Ovary (tissue), 3 donors: ENCODE results near the gene PPL.

ENCODE experiments used
- CTCF ChIP-seq, 3 donors: fragments of 450-650 bp in 2 of 3; fragments of 200-600 bp in 1 of 3; IDR thresholded peaks; one replicate each; pipeline versions ENCODE4 v1.5.1 to v1.8.0; 2016 to 2022; ENCODE audit warnings: antibody characterized with exemption in 3 of 3, mild to moderate bottlenecking in 1 of 3
- EP300 ChIP-seq: sonication (generic); formaldehyde crosslinking; IDR thresholded peaks from one replicate; pipeline ENCODE4 v1.6.1; 2017; ENCODE audit warnings: antibody characterized with exemption
- POLR2A ChIP-seq: fragments of 450-650 bp; IDR thresholded peaks from one replicate; pipeline ENCODE4 v1.6.1; 2017; ENCODE audit warnings: antibody characterized with exemption, mild to moderate bottlenecking, moderate library complexity
- donor health status: DM: no; HTN: no; CAD: no.

- TF ChIP-seq CTCF (IDR thresholded peaks at IDR 0.05) = no peak
- TF ChIP-seq POLR2A = no peak
- TF ChIP-seq EP300 = no peak
Observed at GRCh38 chr16:4927661-4928060, 9.3 kb downstream of the PPL start.
